GM12878 (cell line): Measurements from ENCODE around the gene DTX4. TPM values are rescaled to one million over a fixed set of nuclear protein-coding genes. Genes with fewer than 3 reads are reported as not detected.
A peak's percentile ranks its signal among the peaks of the same experiment; 100 is the strongest.

Source experiments
- ETV6 ChIP-seq, 2 experiments: fragments of 450-650 bp in 1 of 2; IDR thresholded peaks in 1 of 2; conservative IDR thresholded peaks in 1 of 2; 2 replicates each; pipeline ENCODE4 v1.6.1; 2014; ENCODE audit warnings: antibody characterized with exemption in 1 of 2, borderline replicate concordance in 1 of 2, low read depth in 1 of 2, mild to moderate bottlenecking in 1 of 2, moderate library complexity in 1 of 2
- MYC ChIP-seq: IDR thresholded peaks from 2 replicates; pipeline ENCODE4 v1.6.1; 2011; ENCODE audit warnings: mild to moderate bottlenecking, low read length, moderate library complexity, inconsistent platforms; ENCODE audit not compliant: insufficient read depth, insufficient replicate concordance, insufficient read length, severe bottlenecking
- NBN ChIP-seq: fragments of 450-650 bp; IDR thresholded peaks from 2 replicates; pipeline ENCODE4 v1.6.1; 2016
- NFIC ChIP-seq: IDR thresholded peaks from 2 replicates; pipeline ENCODE4 v1.6.1; 2012; ENCODE audit warnings: low read depth, mild to moderate bottlenecking, inconsistent platforms, low read length, moderate library complexity
- NR2F1 ChIP-seq: fragments of 450-650 bp; conservative IDR thresholded peaks from 2 replicates; pipeline ENCODE4 v1.6.1; 2017; ENCODE audit warnings: mild to moderate bottlenecking
- RCOR1 ChIP-seq: conservative IDR thresholded peaks from 2 replicates; pipeline ENCODE4 v1.6.1; 2012; ENCODE audit warnings: low read depth, low read length, improper control_type of control experiment
- STAT1 ChIP-seq: fragments of 450-650 bp; conservative IDR thresholded peaks from 2 replicates; pipeline ENCODE4 v1.6.1; 2014; ENCODE audit warnings: antibody characterized with exemption, mild to moderate bottlenecking
- ZBED1 ChIP-seq: IDR thresholded peaks from 2 replicates; pipeline ENCODE4 v1.6.1; 2016; ENCODE audit warnings: borderline replicate concordance
- ZNF217 ChIP-seq: fragments of 450-650 bp; IDR thresholded peaks from 2 replicates; pipeline ENCODE4 v1.6.1; 2017; ENCODE audit warnings: antibody characterized with exemption, mild to moderate bottlenecking
- ZNF384 ChIP-seq: IDR thresholded peaks from 2 replicates; pipeline ENCODE4 v1.6.1; 2012; ENCODE audit warnings: low read depth, mild to moderate bottlenecking, low read length, improper control_type of control experiment, borderline replicate concordance
- polyA plus RNA-seq, 11 experiments: library from polyadenylated mRNA; depleted of rRNA in 4 of 11; unstranded in 6 of 11; stranded (reverse) in 5 of 11; fragments of >200 nt; fragmentation: Nextera tagmentation in 4 of 11; fragmentation: Illumina TruSeq in 1 of 11; extraction: Ambion mirVana in 4 of 11; extraction: Trizol in 1 of 11; gene quantifications; 1 replicate in 1 of 11; 2 replicates in 10 of 11; pipeline versions ENCODE4 v1.2.1 to v1.2.3, GENCODE V29; 2011 to 2016; ENCODE audit warnings: inconsistent platforms in 2 of 11, missing spikeins in 2 of 11, low read depth in 1 of 11
- total RNA-seq, 4 experiments: library from RNA; depleted of rRNA in 3 of 4; stranded (reverse); fragments of >200 nt in 3 of 4; fragmentation: Illumina TruSeq in 1 of 4; extraction: Trizol in 1 of 4; gene quantifications; 2 replicates each; pipeline versions ENCODE4 v1.2.1 to v1.2.3, GENCODE V29; 2013 to 2021
- TF ChIP-seq, protein P1 (sequence below): fragments of 450-650 bp; IDR thresholded peaks from 2 replicates; pipeline ENCODE4 v1.6.1; 2016; ENCODE audit warnings: mild to moderate bottlenecking

Gene DTX4
- total and polyA plus RNA-seq, 10 of the 15 experiments (the other 5 are each of a cell fraction or from before 2014, with no cell fraction given): 3.8 to 25.8 (median 10.5) TPM

DNA sequence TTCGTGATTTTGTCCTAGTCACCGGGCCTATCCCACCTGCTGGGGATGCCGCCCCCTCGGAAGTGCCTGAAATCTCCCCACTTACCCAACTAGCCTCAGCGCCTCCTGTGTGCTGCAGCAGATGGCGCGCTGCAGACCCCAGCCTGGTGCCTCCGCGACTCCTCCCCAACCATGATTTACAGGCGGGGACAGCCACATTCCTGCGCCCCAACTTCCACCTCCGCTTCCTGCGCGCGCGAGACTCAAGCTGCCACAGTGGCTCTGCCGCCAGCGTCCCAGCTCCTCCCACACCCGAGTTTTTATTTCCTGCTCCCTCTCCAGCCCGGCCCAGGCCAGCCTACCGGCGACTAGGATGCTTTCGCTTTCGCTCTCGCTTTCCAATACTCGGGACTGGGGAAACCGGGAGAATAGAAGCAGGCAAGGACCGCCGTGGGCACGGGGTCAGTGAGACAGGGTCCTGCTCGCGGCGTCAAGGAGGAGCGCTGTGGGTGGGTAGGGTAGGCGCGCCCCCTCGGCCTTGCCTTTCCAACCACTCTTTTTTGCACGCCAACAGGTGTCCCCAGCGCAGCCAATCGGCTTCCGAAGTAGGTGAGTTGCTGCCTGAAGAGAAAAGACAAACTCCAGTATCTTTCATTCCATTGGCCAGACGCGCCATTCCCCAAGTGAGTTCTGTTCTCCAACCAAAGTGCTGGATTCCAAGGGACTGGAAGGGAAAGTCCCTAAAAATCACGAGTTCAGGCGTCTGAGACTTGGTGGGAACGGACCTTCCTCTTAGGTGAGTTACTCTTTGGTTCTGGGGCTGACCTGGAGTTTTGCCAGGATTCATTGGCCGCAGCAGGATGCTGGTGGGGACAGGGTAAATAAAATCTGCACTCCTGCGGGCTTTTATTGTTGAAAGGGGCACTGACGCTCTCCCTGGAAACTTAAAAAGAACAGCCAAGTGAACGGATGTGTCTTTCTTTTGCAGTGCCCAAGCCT is 29.1 kb upstream of the DTX4 start, which contains the start of gene FAM111A (continued):
- no peak for TF ChIP-seq ZNF217
- TF ChIP-seq MYC: peak; percentile 12
- peak; percentile 79; the same call in 1 of the 2 replicates for TF ChIP-seq STAT1
- peak; percentile 53; the same call in 1 of the 2 replicates for TF ChIP-seq NFIC
- no peak for TF ChIP-seq RCOR1
- no peak; the same call in 1 of the 2 replicates for TF ChIP-seq NBN
- no peak for TF ChIP-seq NR2F1
- TF ChIP-seq, protein P1, sequence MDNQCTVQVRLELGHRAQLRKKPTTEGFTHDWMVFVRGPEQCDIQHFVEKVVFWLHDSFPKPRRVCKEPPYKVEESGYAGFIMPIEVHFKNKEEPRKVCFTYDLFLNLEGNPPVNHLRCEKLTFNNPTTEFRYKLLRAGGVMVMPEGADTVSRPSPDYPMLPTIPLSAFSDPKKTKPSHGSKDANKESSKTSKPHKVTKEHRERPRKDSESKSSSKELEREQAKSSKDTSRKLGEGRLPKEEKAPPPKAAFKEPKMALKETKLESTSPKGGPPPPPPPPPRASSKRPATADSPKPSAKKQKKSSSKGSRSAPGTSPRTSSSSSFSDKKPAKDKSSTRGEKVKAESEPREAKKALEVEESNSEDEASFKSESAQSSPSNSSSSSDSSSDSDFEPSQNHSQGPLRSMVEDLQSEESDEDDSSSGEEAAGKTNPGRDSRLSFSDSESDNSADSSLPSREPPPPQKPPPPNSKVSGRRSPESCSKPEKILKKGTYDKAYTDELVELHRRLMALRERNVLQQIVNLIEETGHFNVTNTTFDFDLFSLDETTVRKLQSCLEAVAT: peak; percentile 60; the same call in 1 of the 2 replicates
- TF ChIP-seq ZBED1: no peak
- peak in 1 of 2 experiments; percentile 66; a peak in 1 of 4 replicates for TF ChIP-seq ETV6 (conservative IDR thresholded peaks at IDR 0.05 in 1 of 2, IDR thresholded peaks at IDR 0.05 in 1 of 2; ENCODE audit: borderline replicate concordance in 1 of 2, low read depth in 1 of 2)
- no peak for TF ChIP-seq ZNF384
